ENCODE results near the gene NRG3.

- TF ChIP-seq CTCF (conservative IDR thresholded peaks at IDR 0.05; ENCODE audit: low read depth, low read length) (no peak), CHD1 (IDR thresholded peaks at IDR 0.05; ENCODE audit: low read depth, low read length) (no peak), USF2 (IDR thresholded peaks at IDR 0.05; ENCODE audit: low read depth, low read length) (no peak), MAZ (IDR thresholded peaks at IDR 0.05; ENCODE audit: borderline replicate concordance, low read depth, low read length) (no peak), POLR2A (IDR thresholded peaks at IDR 0.05; ENCODE audit: low read depth, low read length) (no peak), RFX5 (IDR thresholded peaks at IDR 0.05; ENCODE audit: low read depth, low read length) (no peak), ELK1 (IDR thresholded peaks at IDR 0.05; ENCODE audit: borderline replicate concordance, low read depth, low read length) (no peak), SMC3 (IDR thresholded peaks at IDR 0.05; ENCODE audit: low read depth, low read length) (no peak), BHLHE40 (IDR thresholded peaks at IDR 0.05; ENCODE audit: low read depth, low read length) (no peak), RCOR1 (IDR thresholded peaks at IDR 0.05; ENCODE audit: insufficient replicate concordance, low read length) (no peak), CEBPB (IDR thresholded peaks at IDR 0.05; ENCODE audit: low read depth, low read length) (no peak)
Observed at GRCh38 chr10:82056391-82056790, 181.4 kb downstream of the NRG3 start.

Data from IMR-90 (cell line).